ENCODE measurements around the gene ATMIN.

DNA sequence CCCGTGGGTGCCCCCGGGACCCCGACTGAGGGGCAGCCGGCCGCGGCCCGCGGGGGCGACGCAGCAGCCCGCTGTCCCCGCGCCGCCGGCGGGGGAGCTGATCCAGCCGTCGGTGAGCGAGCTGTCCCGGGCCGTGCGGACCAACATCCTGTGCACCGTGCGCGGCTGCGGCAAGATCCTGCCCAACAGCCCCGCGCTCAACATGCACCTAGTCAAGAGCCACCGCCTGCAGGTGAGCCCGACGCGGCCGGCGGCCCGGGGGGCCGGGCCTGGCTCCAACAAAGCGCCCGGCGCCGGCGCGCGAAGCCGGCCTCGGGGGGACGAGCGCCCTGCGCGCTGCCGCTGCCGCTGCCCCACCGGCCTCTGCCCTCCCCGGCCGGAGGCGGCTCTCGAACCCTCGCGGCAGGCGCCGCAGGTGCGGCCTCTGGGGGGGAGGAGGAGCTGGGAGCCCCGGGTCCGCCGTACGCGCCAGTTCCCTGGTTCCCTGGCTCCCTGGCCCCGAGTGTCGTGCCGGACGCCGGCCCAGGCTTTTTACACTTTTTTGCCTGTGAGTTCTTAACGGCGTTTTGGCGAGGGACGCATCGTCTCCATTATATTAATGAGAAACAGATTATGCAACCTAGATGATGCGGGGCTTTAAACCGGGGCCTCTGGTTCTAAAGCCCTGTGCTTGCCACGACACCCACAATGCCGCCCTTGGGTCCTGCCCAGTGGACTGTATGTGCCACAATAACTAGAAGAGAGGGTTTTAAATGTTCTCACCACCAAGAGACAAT, 521 bp downstream of the ATMIN start:
- TF ChIP-seq POLR2A (IDR thresholded peaks at IDR 0.05; ENCODE audit: low read depth, low read length) (no peak), POLR2AphosphoS5 (IDR thresholded peaks at IDR 0.05; ENCODE audit: low read depth, low read length) (no peak)

Measured in GM12892 (cell line).